Sigmoid colon (tissue), 7 donors: ENCODE data around the gene CUTC. TPM values are rescaled to one million over a fixed set of nuclear protein-coding genes. Genes with fewer than 3 reads are reported as not detected.
A peak's percentile ranks its signal among the peaks of the same experiment; 100 is the strongest.

Experiments
- DNase-seq: peaks from one replicate; pipeline ENCODE4 v3.0.0-alpha.2; 2019
- H3K27ac ChIP-seq, 4 donors: fragments of 200-600 bp; sonication (generic); one replicate each; pipeline ENCODE4 v1.5.1; 2016 to 2019; ENCODE audit warnings: mild to moderate bottlenecking in 1 of 4
- H3K27me3 ChIP-seq, 3 donors: fragments of 200-600 bp; sonication (generic); one replicate each; pipeline ENCODE4 v1.5.1; 2019; ENCODE audit warnings: mild to moderate bottlenecking in 1 of 3
- H3K36me3 ChIP-seq, 4 donors: fragments of 200-600 bp; sonication (generic); one replicate each; pipeline ENCODE4 v1.5.1; 2016 to 2019
- H3K4me1 ChIP-seq, 4 donors: fragments of 200-600 bp; sonication (generic); one replicate each; pipeline ENCODE4 v1.5.1; 2017 to 2019
- H3K4me3 ChIP-seq, 4 donors: fragments of 200-600 bp; sonication (generic); one replicate each; pipeline ENCODE4 v1.5.1; 2017 to 2019; ENCODE audit warnings: mild to moderate bottlenecking in 2 of 4, moderate library complexity in 1 of 4
- H3K9me3 ChIP-seq, 4 donors: fragments of 200-600 bp in 3 of 4; sonication (generic) in 3 of 4; one replicate each; pipeline versions ENCODE4 v1.5.1 to v1.6.1; 2013 to 2019
- EP300 ChIP-seq, 4 donors: sonication (generic); formaldehyde crosslinking; IDR thresholded peaks; one replicate each; pipeline ENCODE4 v1.6.1; 2017; ENCODE audit warnings: antibody characterized with exemption in 4 of 4
- POLR2A ChIP-seq, 2 donors: fragments of 450-650 bp; IDR thresholded peaks; one replicate each; pipeline ENCODE4 v1.6.1; 2016; ENCODE audit warnings: antibody characterized with exemption in 2 of 2, mild to moderate bottlenecking in 2 of 2, moderate library complexity in 2 of 2
- POLR2AphosphoS5 ChIP-seq, 4 donors: sonication (generic); formaldehyde crosslinking; IDR thresholded peaks; one replicate each; pipeline ENCODE4 v1.6.1; 2017; ENCODE audit warnings: antibody characterized with exemption in 4 of 4
- WGBS, 2 donors: extraction: QIAGEN DNeasy Blood & Tissue Kit; methylation state at CpG; one replicate each; pipeline ENCODE4 v1.1.7; 2013; 5-methylcytosine and 5-hydroxymethylcytosine counted together
- intact Hi-C: fragments of 100-400 bp; cut with DNase I; formaldehyde crosslinking; loops from one replicate; pipeline ENCODE4 v1.15.1; 2023
- polyA plus RNA-seq, 3 donors: library from polyadenylated mRNA; stranded (reverse); fragments of 200-250 nt; gene quantifications; one replicate each; pipeline ENCODE4 v1.2.3, GENCODE V29; 2013
- total RNA-seq, 4 donors: library from RNA; depleted of rRNA; stranded (reverse); fragments of >200 nt; gene quantifications; one replicate each; pipeline ENCODE4 v1.1.0, GENCODE V29; 2016
- TF ChIP-seq, protein P1 (sequence below), 4 experiments: fragments of 450-650 bp in 3 of 4; fragments of 200-600 bp in 1 of 4; IDR thresholded peaks; one replicate each; pipeline ENCODE4 v1.5.1; 2016 to 2019; ENCODE audit warnings: antibody characterized with exemption in 4 of 4, mild to moderate bottlenecking in 3 of 4, moderate library complexity in 2 of 4
- donor health status: healthy with polysubstance abuse.
- donor health status: Bipolar disorder and iron deficiency.
- donor health status: healthy.

CUTC gene
- total and polyA plus RNA-seq, 7 donors: 16.4 to 30.7 (median 29.4) TPM

GRCh38 chr10:99695761-99696160 is 36.3 kb upstream of the CUTC start:
- WGBS, 2 donors: 93 to 95% methylated on average over 6 of the region's 6 CpGs
- peaks cover 0 to 67% (median 20%) of the 10 kb centered on the region in 4 donors for H3K36me3 ChIP-seq
- no peak for TF ChIP-seq EP300 (IDR thresholded peaks at IDR 0.05)
- no peak for TF ChIP-seq POLR2A (IDR thresholded peaks at IDR 0.05)
- TF ChIP-seq, protein P1, sequence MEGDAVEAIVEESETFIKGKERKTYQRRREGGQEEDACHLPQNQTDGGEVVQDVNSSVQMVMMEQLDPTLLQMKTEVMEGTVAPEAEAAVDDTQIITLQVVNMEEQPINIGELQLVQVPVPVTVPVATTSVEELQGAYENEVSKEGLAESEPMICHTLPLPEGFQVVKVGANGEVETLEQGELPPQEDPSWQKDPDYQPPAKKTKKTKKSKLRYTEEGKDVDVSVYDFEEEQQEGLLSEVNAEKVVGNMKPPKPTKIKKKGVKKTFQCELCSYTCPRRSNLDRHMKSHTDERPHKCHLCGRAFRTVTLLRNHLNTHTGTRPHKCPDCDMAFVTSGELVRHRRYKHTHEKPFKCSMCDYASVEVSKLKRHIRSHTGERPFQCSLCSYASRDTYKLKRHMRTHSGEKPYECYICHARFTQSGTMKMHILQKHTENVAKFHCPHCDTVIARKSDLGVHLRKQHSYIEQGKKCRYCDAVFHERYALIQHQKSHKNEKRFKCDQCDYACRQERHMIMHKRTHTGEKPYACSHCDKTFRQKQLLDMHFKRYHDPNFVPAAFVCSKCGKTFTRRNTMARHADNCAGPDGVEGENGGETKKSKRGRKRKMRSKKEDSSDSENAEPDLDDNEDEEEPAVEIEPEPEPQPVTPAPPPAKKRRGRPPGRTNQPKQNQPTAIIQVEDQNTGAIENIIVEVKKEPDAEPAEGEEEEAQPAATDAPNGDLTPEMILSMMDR (IDR thresholded peaks at IDR 0.05): no peak
- no peak for TF ChIP-seq POLR2AphosphoS5 (IDR thresholded peaks at IDR 0.05)

DNA sequence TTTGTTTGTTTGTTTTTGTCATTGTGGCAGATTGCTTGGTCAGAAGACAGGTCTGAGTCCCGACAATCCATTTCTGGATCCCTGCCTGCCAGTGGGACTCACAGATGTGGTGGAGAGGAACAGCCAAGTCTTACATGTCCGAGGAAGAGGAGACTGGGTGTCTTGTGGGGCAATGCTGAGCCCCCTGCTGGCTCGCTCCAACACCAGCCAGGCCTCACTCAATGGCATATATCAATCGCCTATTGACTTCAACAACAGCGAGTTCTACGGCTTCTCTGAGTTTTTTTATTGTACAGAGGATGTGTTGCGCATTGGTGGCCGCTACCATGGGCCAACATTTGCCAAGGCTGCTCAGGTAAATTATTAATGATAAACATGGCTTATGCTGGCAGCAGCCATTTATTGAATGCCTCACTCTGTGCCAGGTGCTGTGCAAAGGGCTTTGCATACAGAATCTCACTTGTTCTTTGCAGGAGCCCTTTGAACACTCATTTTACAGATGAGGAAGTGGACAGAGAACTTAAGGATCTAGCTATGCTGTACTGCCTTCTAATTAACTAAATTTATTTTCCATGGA is 33.4 kb upstream of the CUTC start:
- Histone ChIP-seq H3K4me1 (no peaks in the 10 kb centered on the region), H3K36me3 (peaks cover 0 to 73% (median 20%) of the 10 kb centered on the region in 4 donors), H3K4me3 (no peak overlapping the region), H3K27me3 (no peaks in the 10 kb centered on the region), H3K27ac (no peak overlapping the region), H3K9me3 (no peaks in the 10 kb centered on the region)
- intact Hi-C loops: no loop called here
- DNase-seq: no peak
- WGBS, 2 donors: 77 to 88% methylated on average over 8 of the region's 8 CpGs
- TF ChIP-seq EP300 (IDR thresholded peaks at IDR 0.05): no peak

More at GRCh38 chr10:99695761-99696160, 36.3 kb upstream of the CUTC start:
- intact Hi-C loops: no loop called here
- H3K4me3 ChIP-seq: no peak overlapping the region
- no peak for DNase-seq
- H3K4me1 ChIP-seq: no peaks in the 10 kb centered on the region
- no peaks in the 10 kb centered on the region for H3K27me3 ChIP-seq
- H3K27ac ChIP-seq: no peak overlapping the region
- H3K9me3 ChIP-seq: no peaks in the 10 kb centered on the region

DNA sequence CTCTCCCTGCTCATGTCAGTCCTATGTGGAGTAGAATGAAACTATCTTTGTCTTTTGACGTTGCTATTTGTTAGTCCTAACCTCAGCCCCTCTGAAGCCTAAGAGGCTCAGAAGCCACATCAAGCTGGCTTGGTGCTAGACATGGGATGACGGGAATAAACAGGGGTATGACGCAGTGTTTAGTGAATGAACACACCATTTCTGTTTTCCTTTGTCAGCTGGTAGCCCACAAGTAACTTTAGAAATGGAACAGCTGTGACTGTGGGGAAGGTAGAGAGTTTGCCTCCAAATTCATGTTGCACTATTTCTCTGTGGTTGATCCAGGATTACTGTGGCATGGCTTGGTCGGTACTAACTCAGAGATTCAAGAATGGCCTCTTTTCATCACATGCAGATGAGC is 31.4 kb upstream of the CUTC start:
- no peak for DNase-seq
- Histone ChIP-seq H3K27ac (no peak overlapping the region), H3K4me3 (no peak overlapping the region), H3K27me3 (no peaks in the 10 kb centered on the region), H3K36me3 (peaks cover 0 to 88% (median 20%) of the 10 kb centered on the region in 4 donors), H3K4me1 (no peaks in the 10 kb centered on the region), H3K9me3 (no peaks in the 10 kb centered on the region)
- intact Hi-C loops: no loop called here
- TF ChIP-seq, protein P1 (IDR thresholded peaks at IDR 0.05): no peak
- TF ChIP-seq POLR2AphosphoS5 (IDR thresholded peaks at IDR 0.05) (no peak), EP300 (IDR thresholded peaks at IDR 0.05) (no peak), POLR2A (IDR thresholded peaks at IDR 0.05) (no peak)
- 94 to 95% methylated on average over 4 of the region's 4 CpGs for WGBS, 2 donors

DNA sequence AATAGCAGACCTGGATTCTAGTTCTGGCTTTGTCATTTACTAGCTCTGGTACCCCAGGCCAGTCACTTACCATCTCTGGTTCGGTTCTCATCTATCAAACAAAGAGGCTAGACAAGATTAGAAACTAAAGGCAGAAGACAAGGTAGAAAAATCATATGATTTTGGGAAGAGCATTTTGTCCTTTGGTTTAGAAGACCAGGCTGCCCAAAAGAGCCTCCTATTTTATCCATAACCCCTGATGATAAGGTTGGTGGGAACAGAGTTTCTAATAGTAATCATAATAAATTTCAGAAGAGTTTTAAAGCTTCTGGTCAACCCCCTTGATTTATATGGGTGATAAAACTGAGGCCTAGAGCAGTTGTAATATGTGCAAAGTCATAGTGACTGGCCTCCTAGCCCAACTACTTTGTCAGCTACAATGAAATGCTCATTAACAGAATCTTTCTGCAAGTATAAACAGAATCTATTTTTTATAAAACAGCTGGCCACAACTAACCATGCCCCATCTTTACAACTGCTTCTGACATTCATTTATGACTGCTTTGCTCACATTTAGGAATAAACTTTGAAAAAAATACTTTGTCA is 23.5 kb upstream of the CUTC start:
- Histone ChIP-seq H3K27me3 (no peaks in the 10 kb centered on the region), H3K27ac (peak overlapping the region; percentile 66 to 86 (median 77)), H3K4me1 (peaks cover 0 to 37% (median 34%) of the 10 kb centered on the region in 4 donors), H3K9me3 (no peaks in the 10 kb centered on the region), H3K36me3 (peaks cover 0 to 39% (median 0%) of the 10 kb centered on the region in 4 donors), H3K4me3 (no peak overlapping the region)
- WGBS, 2 donors: 88 to 89% methylated on average over 1 of the region's 1 CpG
- DNase-seq: no peak
- TF ChIP-seq EP300 (IDR thresholded peaks at IDR 0.05) (peak in 3 of 4 donors; percentile 73 to 75 (median 74)), POLR2AphosphoS5 (IDR thresholded peaks at IDR 0.05) (peak; percentile 59 to 84 (median 80)), POLR2A (IDR thresholded peaks at IDR 0.05) (no peak)
- TF ChIP-seq, protein P1 (IDR thresholded peaks at IDR 0.05): no peak
- intact Hi-C loops: loop anchor here (5.0 kb wide), 2 partner anchors 51 to 316 kb away; partner anchors contain the start of gene ENTPD7

DNA sequence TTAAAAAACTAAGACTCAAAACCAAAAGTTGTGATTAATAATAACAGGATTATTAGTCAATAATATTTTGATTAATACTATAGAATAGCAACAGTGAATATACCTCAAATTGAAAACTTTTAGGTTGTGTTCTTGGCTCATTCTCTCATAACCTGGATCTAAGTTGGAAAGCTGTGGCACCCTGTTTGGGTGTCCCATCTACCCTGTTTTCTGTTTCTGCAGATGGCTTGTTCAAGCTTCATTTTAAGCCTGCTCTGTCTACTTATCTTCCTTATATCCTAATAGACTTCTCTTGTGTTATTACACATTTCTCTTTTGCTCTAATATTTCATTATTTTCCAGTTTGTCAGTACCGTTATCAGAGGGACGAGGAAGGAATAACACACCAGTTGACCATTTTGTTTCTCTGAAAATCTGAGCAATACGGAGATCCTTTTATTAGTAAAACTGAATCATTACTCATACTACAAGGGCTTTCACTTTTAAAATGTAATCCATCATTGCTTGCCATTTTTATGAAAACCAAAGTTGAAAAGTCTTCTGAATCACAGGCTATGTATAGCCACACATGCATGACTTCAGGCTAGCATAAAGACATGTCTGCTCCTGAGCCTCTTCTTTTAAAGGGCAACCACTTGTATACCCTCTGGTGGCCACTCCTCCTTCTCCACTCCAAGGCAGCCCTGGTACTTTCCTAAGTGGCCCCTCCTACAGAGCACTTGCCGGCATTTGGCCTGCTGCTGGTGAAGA is 22.4 kb upstream of the CUTC start:
- Histone ChIP-seq H3K9me3 (no peaks in the 10 kb centered on the region), H3K4me1 (peaks cover 0 to 37% (median 34%) of the 10 kb centered on the region in 4 donors), H3K36me3 (peaks cover 0 to 37% (median 2%) of the 10 kb centered on the region in 4 donors), H3K27me3 (no peaks in the 10 kb centered on the region), H3K4me3 (no peak overlapping the region), H3K27ac (peak overlapping the region; percentile 66 to 86 (median 77))
- peak in 2 of 4 donors; percentile 16 to 29 for TF ChIP-seq POLR2AphosphoS5 (IDR thresholded peaks at IDR 0.05)
- TF ChIP-seq EP300 (IDR thresholded peaks at IDR 0.05): no peak
- TF ChIP-seq, protein P1 (IDR thresholded peaks at IDR 0.05): no peak
- no peak for DNase-seq
- intact Hi-C loops: loop anchor here (2.0 to 5.0 kb wide), 5 partner anchors 52 to 317 kb away; partner anchors contain the start of genes ENTPD7, GOT1 and SLC25A28
- 63 to 86% methylated on average over 4 of the region's 4 CpGs for WGBS, 2 donors
